Measurements from ENCODE around the gene SFTPB. TPM values are rescaled to one million over a fixed set of nuclear protein-coding genes. Genes with fewer than 3 reads are reported as not detected.

SFTPB gene
- polyA plus RNA-seq, 1 donor, result 0.18 TPM

DNA sequence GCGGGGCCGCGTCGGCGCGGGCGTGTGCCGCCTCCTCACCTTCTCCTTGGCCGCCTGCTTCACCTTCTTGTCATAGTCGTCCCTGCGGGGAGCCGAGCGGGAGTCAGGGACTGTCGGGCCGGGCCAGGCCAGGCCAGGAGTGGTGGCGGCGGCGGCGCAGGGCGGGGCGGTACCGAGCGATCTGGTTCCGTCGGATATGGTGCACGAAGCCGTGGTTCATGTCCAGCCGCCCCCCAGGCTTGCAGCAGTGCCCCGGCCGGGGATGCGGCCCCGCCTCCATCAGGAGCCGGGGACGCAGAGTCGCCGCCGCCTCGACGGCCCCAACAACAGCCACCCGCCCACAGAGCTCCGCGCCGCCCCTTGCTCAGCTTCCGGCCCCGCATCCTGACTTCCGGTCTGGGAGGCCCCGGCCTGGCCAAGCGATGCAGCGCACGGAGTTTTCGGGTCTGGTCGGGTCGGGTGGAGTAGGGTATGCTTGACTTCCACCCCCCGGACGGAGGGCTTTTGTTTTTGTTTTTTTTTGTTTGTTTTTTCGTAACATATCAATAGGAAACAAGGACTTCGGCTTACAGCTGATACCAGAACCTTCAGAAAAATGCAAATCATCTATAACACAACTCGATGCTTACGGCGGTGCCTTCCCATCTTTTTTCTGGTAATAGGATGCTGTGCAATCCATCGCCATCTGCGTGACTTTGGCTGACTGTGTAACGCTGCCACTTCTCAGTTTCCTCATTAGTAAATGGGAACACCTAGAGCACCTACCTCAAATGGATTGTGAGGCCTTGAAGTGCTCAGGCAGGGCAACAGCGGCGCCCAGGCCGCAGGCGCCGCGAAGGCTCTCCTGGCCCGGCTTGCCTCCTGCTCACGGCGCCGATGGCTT is 56.1 kb downstream of the SFTPB start, which contains the start of gene C2orf68:
TSS of gene C2orf68 (minus strand) at position 362 of the 883 bp plus-strand sequence. CDS start at position 280, 82 bp downstream.
- peak; percentile 92 for DNase-seq

DNA sequence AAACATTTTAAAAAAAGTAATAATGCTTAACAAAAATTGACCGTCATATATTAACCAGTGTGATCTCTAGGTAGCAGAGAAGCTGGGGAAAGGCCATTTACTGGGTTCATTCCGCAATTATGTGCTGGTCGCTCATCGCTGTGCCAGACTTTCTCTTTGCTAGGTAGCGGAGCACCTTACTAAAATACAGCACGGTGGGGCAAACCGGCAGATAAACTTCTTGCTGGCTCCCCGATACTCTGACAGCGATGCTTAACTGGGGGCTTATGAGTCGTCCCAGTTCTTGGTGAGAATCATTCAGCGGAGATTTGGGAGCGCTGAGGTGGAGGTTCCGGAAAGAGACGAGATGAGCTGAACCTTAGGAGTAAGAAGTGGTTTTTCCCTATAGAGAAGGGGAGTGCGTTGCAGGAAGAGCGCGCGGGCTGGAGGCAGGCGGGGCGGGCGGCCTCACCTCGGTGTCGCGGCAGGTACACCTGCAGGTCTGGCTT is 56.7 kb downstream of the SFTPB start:
- DNase-seq, result no peak

Other genes starting within 250 kb of the SFTPB start
- 1.3 TPM for gene SH2D6, start 249.5 kb downstream of the SFTPB start, polyA plus RNA-seq (ENCODE audit: insufficient read length)
- 467 TPM for gene MAT2A, start 129.0 kb downstream of the SFTPB start, polyA plus RNA-seq (ENCODE audit: insufficient read length)
- gene GGCX, start 106.7 kb downstream of the SFTPB start, polyA plus RNA-seq (ENCODE audit: insufficient read length), result 41.2 TPM
- gene VAMP8, start 90.6 kb downstream of the SFTPB start, polyA plus RNA-seq (ENCODE audit: insufficient read length), result 89.3 TPM
- 33.8 TPM for gene VAMP5, start 83.8 kb downstream of the SFTPB start, polyA plus RNA-seq (ENCODE audit: insufficient read length)
- gene RNF181, start 72.5 kb downstream of the SFTPB start, polyA plus RNA-seq (ENCODE audit: insufficient read length), result 121 TPM
- 36.2 TPM for gene TMEM150A, start 65.5 kb downstream of the SFTPB start, polyA plus RNA-seq (ENCODE audit: insufficient read length)
- 75.9 TPM for gene C2orf68, start 56.1 kb downstream of the SFTPB start, polyA plus RNA-seq (ENCODE audit: insufficient read length)
- gene USP39, start 52.0 kb downstream of the SFTPB start, polyA plus RNA-seq (ENCODE audit: insufficient read length), result 74.8 TPM
- 0.27 TPM for gene GNLY, start 26.2 kb upstream of the SFTPB start, polyA plus RNA-seq (ENCODE audit: insufficient read length)
- 10.3 TPM for gene ATOH8, start 85.8 kb upstream of the SFTPB start, polyA plus RNA-seq (ENCODE audit: insufficient read length)
- 14.7 TPM for gene ST3GAL5, start 220.8 kb upstream of the SFTPB start, polyA plus RNA-seq (ENCODE audit: insufficient read length)